ENCODE measurements around the gene SUPT20HL1. TPM values are rescaled to one million over a fixed set of nuclear protein-coding genes. Genes with fewer than 3 reads are reported as not detected.

The SUPT20HL1 gene
- total RNA-seq, 1 experiment from 2014 or later, result not detected

DNA sequence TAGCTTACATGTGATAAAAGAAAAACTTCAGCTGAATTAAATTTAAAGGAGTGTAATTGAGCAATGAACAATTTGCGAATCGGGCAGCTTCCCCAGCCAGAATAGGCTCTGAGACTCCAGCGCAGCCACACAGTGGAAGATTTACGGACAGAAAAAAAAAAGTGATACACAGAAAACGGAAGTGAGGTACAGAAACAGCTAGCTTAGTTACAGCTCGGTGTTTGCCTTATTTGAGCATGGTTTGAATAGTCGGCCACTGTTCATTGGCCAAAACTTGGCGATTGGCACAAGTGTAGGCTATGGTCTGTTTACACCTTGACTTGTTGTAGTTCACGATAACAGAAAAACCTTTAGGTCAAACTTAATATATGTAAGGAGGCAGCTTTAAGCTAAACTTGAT lies 16.7 kb upstream of the SUPT20HL1 start:
- POLR2A ChIA-PET (ENCODE audit: unreplicated experiment), result no interaction called here
- Histone ChIP-seq H3K4me3 (no peak overlapping the region), H3K27ac (no peak overlapping the region), H3K27me3 (ENCODE audit: insufficient read depth, low read depth) (peaks cover 7% of the 10 kb centered on the region; the same call in 1 of the 2 replicates), H3K9me2 (ENCODE audit: insufficient read depth) (no peaks in the 10 kb centered on the region), H3F3A (ENCODE audit: insufficient read depth, low read depth) (no peaks in the 10 kb centered on the region), H4K20me1 (ENCODE audit: insufficient read depth) (no peaks in the 10 kb centered on the region), H3K9me3 (ENCODE audit: insufficient read depth, low read depth) (no peaks in the 10 kb centered on the region), H3K4me2 (no peak overlapping the region), H3K36me3 (ENCODE audit: low read depth) (no peaks in the 10 kb centered on the region), H2AFZ (no peak overlapping the region), H3K4me1 (replicated peaks; ENCODE audit: insufficient read depth) (no peaks in the 10 kb centered on the region), H3K79me2 (ENCODE audit: low read depth) (no peaks in the 10 kb centered on the region)
- CTCF ChIA-PET, result no interaction called here
- TF ChIP-seq EZH2 (IDR thresholded peaks at IDR 0.05; ENCODE audit: low read depth), result no peak
- no peak for TF ChIP-seq CTCF (conservative IDR thresholded peaks at IDR 0.05)
- no TSS peak for BruUV-seq (replicated peaks)
- no peak for DNase-seq
- intact Hi-C loops (cut with micrococcal nuclease; ENCODE audit: unreplicated experiment), result no loop called here

- no peaks in the 10 kb centered on the region for H3F3A ChIP-seq (ENCODE audit: insufficient read depth, low read depth)
- H3K27me3 ChIP-seq (ENCODE audit: insufficient read depth, low read depth), result no peaks in the 10 kb centered on the region
- no peaks in the 10 kb centered on the region for H3K9me2 ChIP-seq (ENCODE audit: insufficient read depth)
- ChIA-PET POLR2A (ENCODE audit: unreplicated experiment) (no interaction called here), CTCF (no interaction called here)
- H3K79me2 ChIP-seq (ENCODE audit: low read depth), result no peaks in the 10 kb centered on the region
- no peak overlapping the region for H2AFZ ChIP-seq
- H3K4me1 ChIP-seq (replicated peaks; ENCODE audit: insufficient read depth), result no peaks in the 10 kb centered on the region
- no peaks in the 10 kb centered on the region for H3K9me3 ChIP-seq (ENCODE audit: insufficient read depth, low read depth)
- H3K4me3 ChIP-seq, result no peak overlapping the region
- no peaks in the 10 kb centered on the region for H3K36me3 ChIP-seq (ENCODE audit: low read depth)
- no peak for TF ChIP-seq CTCF (conservative IDR thresholded peaks at IDR 0.05)
- TF ChIP-seq EZH2 (IDR thresholded peaks at IDR 0.05; ENCODE audit: low read depth), result no peak
- no peaks in the 10 kb centered on the region for H4K20me1 ChIP-seq (ENCODE audit: insufficient read depth)
- no TSS peak for BruUV-seq (replicated peaks)
- no peak overlapping the region for H3K27ac ChIP-seq
- H3K4me2 ChIP-seq, result no peak overlapping the region
- DNase-seq, result no peak
- intact Hi-C loops (cut with micrococcal nuclease; ENCODE audit: unreplicated experiment), result no loop called here
These were observed 12.6 kb upstream of the SUPT20HL1 start for GRCh38 chrX:24347881-24348280.

DNA sequence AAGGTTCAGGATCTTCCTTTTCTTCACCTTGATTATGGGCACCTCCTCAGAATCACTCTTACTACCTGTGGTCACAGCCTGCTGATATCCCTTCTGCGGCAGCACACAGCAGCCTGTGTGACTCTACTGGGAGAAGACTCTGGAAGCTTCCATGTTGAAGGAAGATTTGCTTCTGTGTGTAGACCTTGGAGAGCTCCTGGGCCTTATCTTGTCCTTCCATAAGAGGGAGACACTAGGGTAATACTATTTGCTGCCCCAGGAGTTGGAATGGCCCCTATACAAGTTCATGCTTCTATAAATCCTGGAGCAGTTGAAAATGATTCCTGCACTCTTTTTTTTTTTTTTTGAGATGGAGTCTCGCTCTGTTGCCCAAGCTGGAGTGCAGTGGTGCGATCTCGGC lies 10.2 kb upstream of the SUPT20HL1 start:
- TF ChIP-seq EZH2 (IDR thresholded peaks at IDR 0.05; ENCODE audit: low read depth) (no peak), CTCF (conservative IDR thresholded peaks at IDR 0.05) (no peak)
- no peaks in the 10 kb centered on the region for H4K20me1 ChIP-seq (ENCODE audit: insufficient read depth)
- H3K27me3 ChIP-seq (ENCODE audit: insufficient read depth, low read depth), result no peaks in the 10 kb centered on the region
- no peaks in the 10 kb centered on the region for H3K36me3 ChIP-seq (ENCODE audit: low read depth)
- no peaks in the 10 kb centered on the region for H3K9me2 ChIP-seq (ENCODE audit: insufficient read depth)
- intact Hi-C loops (cut with micrococcal nuclease; ENCODE audit: unreplicated experiment), result no loop called here
- no TSS peak for BruUV-seq (replicated peaks)
- ChIA-PET CTCF (no interaction called here), POLR2A (ENCODE audit: unreplicated experiment) (no interaction called here)
- no peaks in the 10 kb centered on the region for H3K79me2 ChIP-seq (ENCODE audit: low read depth)
- H3K9me3 ChIP-seq (ENCODE audit: insufficient read depth, low read depth), result no peaks in the 10 kb centered on the region
- no peak for DNase-seq
- H2AFZ ChIP-seq, result no peak overlapping the region
- H3K4me2 ChIP-seq, result no peak overlapping the region
- no peak overlapping the region for H3K27ac ChIP-seq
- H3F3A ChIP-seq (ENCODE audit: insufficient read depth, low read depth), result no peaks in the 10 kb centered on the region
- H3K4me3 ChIP-seq, result no peak overlapping the region
- H3K4me1 ChIP-seq (replicated peaks; ENCODE audit: insufficient read depth), result no peaks in the 10 kb centered on the region

Data from PC-9 (cell line).